Prostate gland (tissue), 2 donors: Measurements from ENCODE around the gene PIP5K1C. TPM values are rescaled to one million over a fixed set of nuclear protein-coding genes. Genes with fewer than 3 reads are reported as not detected.
"Not testable (repeated sequence)": the region's sequence is repeated elsewhere in the genome, so short reads cannot be mapped to it uniquely, and the experiment has no call there.

Source experiments
- DNase-seq: peaks from one replicate; pipeline ENCODE4 v3.0.0-alpha.2; 2019; ENCODE audit warnings: low spot score
- H3K27ac ChIP-seq, 2 donors: fragments of 200-600 bp; sonication (generic); 2 replicates each; pipeline ENCODE4 v1.5.1; 2017 to 2019
- H3K27me3 ChIP-seq: fragments of 200-600 bp; sonication (generic); replicated peaks from 2 replicates; pipeline ENCODE4 v1.5.1; 2019; ENCODE audit not compliant: insufficient read depth
- H3K36me3 ChIP-seq, 2 donors: fragments of 200-600 bp; sonication (generic); 1 replicate in 1 of 2; 2 replicates in 1 of 2; pipeline versions ENCODE4 v1.5.1 to v1.8.1; 2017 to 2019
- H3K4me1 ChIP-seq: fragments of 200-600 bp; sonication (generic); replicated peaks from 2 replicates; pipeline ENCODE4 v1.5.1; 2019
- H3K4me3 ChIP-seq, 2 donors: fragments of 200-600 bp; sonication (generic); 2 replicates each; pipeline ENCODE4 v1.5.1; 2017 to 2019
- H3K9me3 ChIP-seq: fragments of 200-600 bp; sonication (generic); 2 replicates; pipeline ENCODE4 v1.5.1; 2017
- CTCF ChIP-seq, 4 experiments: fragments of 200-600 bp in 2 of 4; fragments of 450-650 bp in 2 of 4; sonication (generic) in 2 of 4; IDR thresholded peaks; 1 replicate in 3 of 4; 2 replicates in 1 of 4; pipeline ENCODE4 v1.5.1; 2016 to 2019; ENCODE audit warnings: antibody characterized with exemption in 4 of 4, mild to moderate bottlenecking in 2 of 4, moderate library complexity in 2 of 4
- POLR2A ChIP-seq: fragments of 450-650 bp; IDR thresholded peaks from one replicate; pipeline ENCODE4 v1.6.1; 2016; ENCODE audit warnings: antibody characterized with exemption, mild to moderate bottlenecking
- POLR2AphosphoS5 ChIP-seq: sonication (generic); formaldehyde crosslinking; IDR thresholded peaks from one replicate; pipeline ENCODE4 v1.6.1; 2017; ENCODE audit warnings: antibody characterized with exemption
- WGBS: methylation state at CpG from one replicate; pipeline ENCODE4 v1.1.5; 2018; 5-methylcytosine and 5-hydroxymethylcytosine counted together
- intact Hi-C: fragments of 100-400 bp; cut with DNase I; formaldehyde crosslinking; loops from one replicate; pipeline ENCODE4 v1.14.2; 2022
- total RNA-seq, 2 donors: library from RNA; depleted of rRNA; stranded (reverse); fragments of >200 nt; gene quantifications; one replicate each; pipeline ENCODE4 v1.1.0, GENCODE V29; 2016

PIP5K1C gene
- total RNA-seq, 2 donors from 2014 or later: 34.3 to 75.5 TPM

DNA sequence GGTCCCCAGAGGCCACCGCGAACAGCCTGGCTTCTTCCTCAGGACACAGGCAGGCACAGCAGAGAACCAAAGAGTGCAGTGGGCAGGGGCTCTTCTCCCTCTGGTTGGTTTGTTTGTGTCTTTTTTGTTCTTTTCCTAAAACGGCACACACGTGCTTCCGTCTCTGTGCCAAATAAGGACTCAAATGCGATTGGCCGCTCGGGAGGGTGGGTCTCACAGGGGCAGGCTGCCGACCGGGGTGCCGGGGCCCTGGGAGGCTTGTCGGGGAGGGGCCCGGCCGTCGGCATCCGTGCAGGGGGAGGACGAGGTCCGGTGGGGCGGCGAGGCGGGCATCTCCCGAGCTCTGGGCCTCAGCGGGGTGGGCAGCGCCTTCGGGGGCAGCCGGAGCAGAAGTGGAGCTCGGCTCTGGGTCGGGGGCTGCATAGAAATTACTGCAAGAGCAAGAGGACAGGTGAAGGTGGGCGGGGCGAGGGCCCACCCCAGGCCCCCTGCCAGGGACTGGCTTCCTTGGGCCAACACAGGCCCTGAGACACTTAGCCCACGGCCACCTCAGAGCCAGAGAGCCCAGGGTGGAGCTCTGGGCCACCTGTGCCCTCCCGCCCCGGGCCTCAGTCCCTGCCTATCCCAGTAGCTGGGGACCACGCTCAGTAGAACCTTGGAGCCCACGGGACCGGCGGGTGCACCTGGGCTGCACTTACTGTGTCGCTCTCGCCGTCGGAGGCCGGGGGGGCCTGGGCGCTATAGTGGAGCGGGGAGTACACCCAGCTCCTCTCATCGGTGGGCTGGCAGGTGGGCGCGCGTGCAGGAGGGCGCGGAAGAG, 67.3 kb downstream of the PIP5K1C start:
- Histone ChIP-seq H3K36me3 (no peaks in the 10 kb centered on the region), H3K9me3 (no peaks in the 10 kb centered on the region), H3K27me3 (no peaks in the 10 kb centered on the region), H3K4me3 (no peak overlapping the region), H3K4me1 (no peaks in the 10 kb centered on the region), H3K27ac (no peak overlapping the region)
- no peak for DNase-seq
- TF ChIP-seq POLR2A (no peak), CTCF (IDR thresholded peaks at IDR 0.05) (no peak), POLR2AphosphoS5 (no peak)
- WGBS: 76% methylated on average over 49 of the region's 50 CpGs
- intact Hi-C loops: no loop called here

- TF ChIP-seq POLR2A: no peak
- TF ChIP-seq POLR2AphosphoS5: no peak
- TF ChIP-seq CTCF (IDR thresholded peaks at IDR 0.05): no peak
- no peaks in the 10 kb centered on the region for H3K9me3 ChIP-seq
- no peak overlapping the region for H3K27ac ChIP-seq
- no peaks in the 10 kb centered on the region for H3K36me3 ChIP-seq
- no peak for DNase-seq
- no peaks in the 10 kb centered on the region for H3K4me1 ChIP-seq
- WGBS: 82% methylated on average over 16 of the region's 16 CpGs
- H3K4me3 ChIP-seq: no peak overlapping the region
- intact Hi-C loops: no loop called here
- H3K27me3 ChIP-seq: no peaks in the 10 kb centered on the region
Observed at GRCh38 chr19:3632098-3632497, 68.2 kb downstream of the PIP5K1C start.

DNA sequence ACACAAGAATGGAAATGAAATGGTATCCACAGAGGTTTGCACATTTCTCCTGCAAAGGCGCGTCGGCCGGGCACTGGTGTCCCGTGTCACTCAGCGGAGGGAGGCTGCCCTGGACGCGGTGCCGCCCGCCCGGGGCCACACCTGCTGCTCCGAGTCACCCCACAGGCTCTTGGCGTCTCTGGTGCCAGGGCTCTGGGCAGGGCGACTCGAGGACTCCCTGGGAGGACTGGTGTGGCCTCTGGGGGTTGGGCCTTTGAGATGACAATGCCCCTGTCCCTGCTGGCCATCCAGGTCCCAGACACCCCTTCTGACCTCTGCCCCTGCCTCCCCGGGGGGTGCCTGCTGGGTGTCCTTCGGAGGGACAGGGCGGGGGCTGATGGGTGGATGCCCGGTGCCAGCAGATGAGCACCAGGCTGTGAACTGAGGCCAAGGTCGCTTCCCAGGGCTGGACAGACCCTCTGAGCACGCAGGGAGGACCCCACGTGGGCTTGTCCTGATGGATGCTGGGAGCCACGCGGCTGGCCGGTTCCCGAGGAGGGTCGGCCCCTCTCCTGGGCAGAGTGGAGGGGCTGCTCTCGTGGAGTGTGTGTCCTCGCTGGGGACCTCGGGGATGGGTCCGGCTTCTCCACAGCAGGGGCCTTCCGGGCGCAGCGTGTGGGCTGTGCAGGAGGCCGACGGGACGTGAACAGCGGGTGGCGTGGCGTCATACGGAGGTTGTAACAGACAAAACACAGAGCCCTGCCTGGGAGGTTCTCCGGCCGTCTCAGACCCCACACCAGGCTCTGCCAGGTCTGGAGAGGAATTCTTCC, 69.0 kb downstream of the PIP5K1C start:
- no peak overlapping the region for H3K27ac ChIP-seq
- H3K4me1 ChIP-seq: no peaks in the 10 kb centered on the region
- 90% methylated on average over 33 of the region's 43 CpGs for WGBS
- H3K27me3 ChIP-seq: no peaks in the 10 kb centered on the region
- H3K36me3 ChIP-seq: no peaks in the 10 kb centered on the region
- H3K4me3 ChIP-seq: no peak overlapping the region
- no peak for DNase-seq
- no peaks in the 10 kb centered on the region for H3K9me3 ChIP-seq
- TF ChIP-seq POLR2AphosphoS5: no peak
- no peak for TF ChIP-seq CTCF (IDR thresholded peaks at IDR 0.05)
- TF ChIP-seq POLR2A: no peak
- intact Hi-C loops: no loop called here

DNA sequence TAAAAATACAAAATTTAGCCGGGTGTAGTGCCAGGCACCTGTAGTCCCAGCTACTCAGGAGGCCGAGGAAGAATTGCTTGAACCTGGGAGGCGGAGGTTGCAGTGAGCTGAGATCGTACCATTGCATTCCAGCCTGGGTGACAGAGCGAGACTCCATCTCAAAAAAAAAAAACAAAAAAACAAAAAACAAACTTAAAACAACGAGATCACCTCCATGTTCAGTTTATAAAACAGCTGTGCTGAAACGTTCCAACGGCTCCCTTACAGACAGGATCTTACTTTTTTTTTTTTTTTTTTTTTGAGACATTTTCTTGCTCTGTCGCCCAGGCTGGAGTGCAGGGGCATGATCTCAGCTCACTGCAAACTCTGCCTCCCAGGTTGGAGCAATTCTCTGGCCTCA, 71.5 kb downstream of the PIP5K1C start:
- H3K4me3 ChIP-seq, DNase-seq, intact Hi-C loops, H3K27me3 ChIP-seq, H3K27ac ChIP-seq, H3K4me1 ChIP-seq, H3K36me3 ChIP-seq, H3K9me3 ChIP-seq: not testable (repeated sequence)
- WGBS: 65% methylated on average over 9 of the region's 9 CpGs

GRCh38 chr19:3627351-3627723, 72.9 kb downstream of the PIP5K1C start:
- no peak for TF ChIP-seq POLR2A
- no peak for TF ChIP-seq POLR2AphosphoS5
- no peak for TF ChIP-seq CTCF (IDR thresholded peaks at IDR 0.05)
- H3K4me3 ChIP-seq: peak overlapping the region in 1 of 2 donors; percentile 81
- H3K27me3 ChIP-seq: no peaks in the 10 kb centered on the region
- no peaks in the 10 kb centered on the region for H3K9me3 ChIP-seq
- H3K4me1 ChIP-seq: peaks cover 7% of the 10 kb centered on the region
- peak overlapping the region; percentile 91 to 97 for H3K27ac ChIP-seq
- 58% methylated on average over 7 of the region's 7 CpGs for WGBS
- no peak for DNase-seq
- intact Hi-C loops: no loop called here
- no peaks in the 10 kb centered on the region for H3K36me3 ChIP-seq
